ENCODE results near the gene CAMK1G. TPM values are rescaled to one million over a fixed set of nuclear protein-coding genes. Genes with fewer than 3 reads are reported as not detected.

CAMK1G gene
- total and polyA plus RNA-seq, 2 of the 4 experiments (the other 2 are of a cell fraction), result 0.72 to 1.8 TPM

GRCh38 chr1:209645574-209646452, 62.3 kb downstream of the CAMK1G start:
- H2BK120ac ChIP-seq (ENCODE audit: low read depth, low read length), result no peak overlapping the region; the same call in 1 of the 2 replicates
- CTCF ChIA-PET, result interaction anchor here (0.6 to 0.7 kb wide), 2 partner anchors 11 to 17 kb away, joined by 3 read pairs; no protein-coding TSS in a partner anchor
- no peak overlapping the region for H3K27ac ChIP-seq (ENCODE audit: insufficient read depth, low read length)

More at GRCh38 chr1:209645574-209646452, 62.3 kb downstream of the CAMK1G start:
- POLR2A ChIA-PET (ENCODE audit: unreplicated experiment), result no interaction called here
- Histone ChIP-seq H3K4me2 (ENCODE audit: low read depth, low read length) (no peak overlapping the region), H3K56ac (ENCODE audit: extremely low read depth, insufficient read depth, low read length) (no peak overlapping the region), H3K79me1 (ENCODE audit: low read depth in 1 of 2, low read length in 2 of 2) (no peaks in the 10 kb centered on the region), H3K36me3 (ENCODE audit: control insufficient read depth, insufficient read depth, low read length) (no peaks in the 10 kb centered on the region), H3K18ac (ENCODE audit: low read depth, low read length) (no peak overlapping the region), H3K14ac (replicated peaks; ENCODE audit: low read depth, low read length) (no peak overlapping the region), H4K8ac (ENCODE audit: low read depth in 2 of 2, low read length in 2 of 2) (no peak overlapping the region), H3K9ac (ENCODE audit: low read depth, low read length) (no peak overlapping the region), H2BK20ac (ENCODE audit: low read depth, low read length) (0 out of 2 replicates have a peak overlapping the region, but pooled peaks have one; percentile 34), H3K23ac (ENCODE audit: low read depth, low read length) (no peak overlapping the region), H4K91ac (ENCODE audit: insufficient read depth, low read depth, low read length) (no peak overlapping the region), H3K4ac (ENCODE audit: low read depth, low read length) (no peak overlapping the region), H2AK5ac (ENCODE audit: low read depth, low read length) (no peak overlapping the region), H2AK9ac (replicated peaks; ENCODE audit: low read depth, low read length, poor library complexity) (no peak overlapping the region), H3K9me1 (ENCODE audit: insufficient read depth, low read length) (peaks cover 23% of the 10 kb centered on the region), H4K20me1 (ENCODE audit: insufficient read depth, low read length) (no peaks in the 10 kb centered on the region), H2AFZ (replicated peaks; ENCODE audit: low read length, poor library complexity) (peak overlapping the region; percentile 46), H2BK15ac (ENCODE audit: low read depth, low read length) (no peak overlapping the region; the same call in 2 of the 3 replicates), H4K5ac (ENCODE audit: low read depth, low read length) (no peak overlapping the region), H2BK5ac (ENCODE audit: low read depth, low read length, poor library complexity, severe bottlenecking) (no peak overlapping the region), H3K27me3 (ENCODE audit: control insufficient read depth, insufficient read depth, low read length) (no peaks in the 10 kb centered on the region), H3K4me3 (ENCODE audit: insufficient read depth, low read depth, low read length) (no peak overlapping the region), H3K9me3 (ENCODE audit: control insufficient read depth, insufficient read depth, low read length) (no peaks in the 10 kb centered on the region), H3K4me1 (ENCODE audit: control insufficient read depth, insufficient read depth, low read length) (peaks cover 33% of the 10 kb centered on the region)
- BruUV-seq (replicated peaks), result no TSS peak
- in situ Hi-C loops (cut with MboI; ENCODE audit: low sequenced_read_pairs), result no loop called here
- no peak for ATAC-seq (ENCODE audit: low read depth)
- 38% methylated on average over 3 of the region's 16 CpGs; no CpG with 5 or more reads in 1 of the 2 experiments for WGBS, 2 experiments (ENCODE audit: extremely low coverage in 2 of 2, insufficient read length in 1 of 2)
- dilution Hi-C loops (cut with HindIII; ENCODE audit: low sequenced_read_pairs, unreplicated experiment), result no loop called here
- intact Hi-C loops (cut with micrococcal nuclease), result loop anchor here (1.0 to 5.0 kb wide), 2 partner anchors 47 to 101 kb away; no protein-coding TSS in a partner anchor
- TF ChIP-seq MXI1 (IDR thresholded peaks at IDR 0.05; ENCODE audit: borderline replicate concordance, low read depth, low read length), result no peak
- TF ChIP-seq, protein P1, sequence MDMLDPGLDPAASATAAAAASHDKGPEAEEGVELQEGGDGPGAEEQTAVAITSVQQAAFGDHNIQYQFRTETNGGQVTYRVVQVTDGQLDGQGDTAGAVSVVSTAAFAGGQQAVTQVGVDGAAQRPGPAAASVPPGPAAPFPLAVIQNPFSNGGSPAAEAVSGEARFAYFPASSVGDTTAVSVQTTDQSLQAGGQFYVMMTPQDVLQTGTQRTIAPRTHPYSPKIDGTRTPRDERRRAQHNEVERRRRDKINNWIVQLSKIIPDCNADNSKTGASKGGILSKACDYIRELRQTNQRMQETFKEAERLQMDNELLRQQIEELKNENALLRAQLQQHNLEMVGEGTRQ (IDR thresholded peaks at IDR 0.05; ENCODE audit: low read depth, low read length), result no peak
- no peak for TF ChIP-seq BHLHE40 (IDR thresholded peaks at IDR 0.05; ENCODE audit: low read depth, low read length)
- no peak for TF ChIP-seq MAFK (IDR thresholded peaks at IDR 0.05; ENCODE audit: low read depth, low read length)
- no peak for TF ChIP-seq RAD21 (IDR thresholded peaks at IDR 0.05; ENCODE audit: low read length)
- TF ChIP-seq MAZ (IDR thresholded peaks at IDR 0.05; ENCODE audit: borderline replicate concordance, low read depth, low read length), result no peak
- no peak for DNase-seq

Measured in IMR-90 (cell line).